SU-DHL-6 (cell line): ENCODE data around the gene TSC2.
"Not testable (repeated sequence)": the region's sequence is repeated elsewhere in the genome, so short reads cannot be mapped to it uniquely, and the experiment has no call there.

Source experiments
- H2AFZ ChIP-seq: fragments of 200-600 bp; sonication (generic); 2 replicates; pipeline ENCODE4 v1.6.1; 2014; ENCODE audit warnings: low read depth, mild to moderate bottlenecking, moderate library complexity, mixed read lengths, antibody characterized with exemption, low read length; ENCODE audit not compliant: severe bottlenecking
- H3F3A ChIP-seq: fragments of 200-600 bp; shearing (Covaris generic); 2 replicates; pipeline ENCODE4 v1.6.0; 2016; ENCODE audit warnings: antibody characterized with exemption, mild to moderate bottlenecking; ENCODE audit not compliant: insufficient read depth
- H3K27ac ChIP-seq: fragments of 200-600 bp; sonication (generic); 2 replicates; pipeline ENCODE4 v1.5.1; 2016; ENCODE audit warnings: low read depth, mild to moderate bottlenecking, low read length, moderate library complexity, mixed read lengths
- H3K27me3 ChIP-seq: fragments of 200-600 bp; sonication (generic), shearing (Covaris generic); 2 replicates; pipeline ENCODE4 v1.6.0; 2014; ENCODE audit warnings: mild to moderate bottlenecking, low read length
- H3K36me3 ChIP-seq: fragments of 200-600 bp; sonication (generic); 2 replicates; pipeline ENCODE4 v1.6.1; 2014; ENCODE audit warnings: mild to moderate bottlenecking, low read length, mixed read lengths
- H3K4me2 ChIP-seq: fragments of 300-600, 200-600 bp; shearing (Covaris generic), sonication (generic); 2 replicates; pipeline ENCODE4 v1.6.0; 2014; ENCODE audit warnings: low read length, low read depth, mild to moderate bottlenecking; ENCODE audit not compliant: poor library complexity, severe bottlenecking
- H3K4me3 ChIP-seq: fragments of 200-600 bp; sonication (generic); 2 replicates; pipeline ENCODE4 v1.5.1; 2014; ENCODE audit warnings: antibody characterized with exemption, low read length, mild to moderate bottlenecking, mixed read lengths; ENCODE audit not compliant: insufficient read depth, poor library complexity, severe bottlenecking
- H3K79me2 ChIP-seq: fragments of 200-600 bp; sonication (generic); 2 replicates; pipeline ENCODE4 v1.6.1; 2014; ENCODE audit warnings: mild to moderate bottlenecking, low read length, moderate library complexity; ENCODE audit not compliant: insufficient read depth
- H3K9ac ChIP-seq: fragments of 200-600 bp; sonication (generic); 2 replicates; pipeline ENCODE4 v1.7.0; 2014; ENCODE audit warnings: mild to moderate bottlenecking, low read length
- H3K9me2 ChIP-seq: fragments of 200-600 bp; sonication (generic); replicated peaks from 2 replicates; pipeline ENCODE4 v1.6.1; 2014; ENCODE audit warnings: low read length; ENCODE audit not compliant: insufficient read depth
- H3K9me3 ChIP-seq: fragments of 200-600 bp; sonication (generic); 2 replicates; pipeline ENCODE4 v1.6.1; 2014; ENCODE audit warnings: low read length, mixed read lengths; ENCODE audit not compliant: insufficient read depth
- H4K20me1 ChIP-seq: fragments of 200-600 bp; sonication (generic); 2 replicates; pipeline ENCODE4 v1.6.1; 2014; ENCODE audit warnings: low read depth, mild to moderate bottlenecking, antibody characterized with exemption, low read length, moderate library complexity, mixed read lengths

The TSC2 gene

DNA sequence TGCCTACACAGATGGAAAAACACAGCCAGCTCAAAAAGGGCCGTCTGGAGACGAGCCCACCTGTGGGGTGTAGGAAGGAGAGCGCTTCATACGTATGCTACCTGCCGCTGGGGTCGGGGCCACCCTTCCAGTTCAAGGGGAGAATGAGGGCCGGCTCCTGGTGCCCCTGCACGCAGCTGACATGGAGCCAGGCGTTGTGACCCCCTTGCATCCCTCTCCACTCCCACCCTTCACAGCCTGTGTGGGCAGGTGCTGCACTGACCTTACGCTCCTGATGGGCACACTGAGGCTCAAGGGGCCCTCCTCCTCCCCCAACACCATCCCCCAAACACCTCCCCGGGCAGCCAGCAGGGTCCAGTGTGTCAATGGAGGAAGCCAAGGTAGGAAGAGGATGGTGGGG, 77.8 kb downstream of the TSC2 start:
- H3K9me2 ChIP-seq, H3K9ac ChIP-seq, H3K9me3 ChIP-seq, H3K36me3 ChIP-seq, H3K4me3 ChIP-seq, H3K27ac ChIP-seq, H3F3A ChIP-seq, H3K4me2 ChIP-seq, H3K79me2 ChIP-seq, H2AFZ ChIP-seq, H4K20me1 ChIP-seq, H3K27me3 ChIP-seq: not testable (repeated sequence)

DNA sequence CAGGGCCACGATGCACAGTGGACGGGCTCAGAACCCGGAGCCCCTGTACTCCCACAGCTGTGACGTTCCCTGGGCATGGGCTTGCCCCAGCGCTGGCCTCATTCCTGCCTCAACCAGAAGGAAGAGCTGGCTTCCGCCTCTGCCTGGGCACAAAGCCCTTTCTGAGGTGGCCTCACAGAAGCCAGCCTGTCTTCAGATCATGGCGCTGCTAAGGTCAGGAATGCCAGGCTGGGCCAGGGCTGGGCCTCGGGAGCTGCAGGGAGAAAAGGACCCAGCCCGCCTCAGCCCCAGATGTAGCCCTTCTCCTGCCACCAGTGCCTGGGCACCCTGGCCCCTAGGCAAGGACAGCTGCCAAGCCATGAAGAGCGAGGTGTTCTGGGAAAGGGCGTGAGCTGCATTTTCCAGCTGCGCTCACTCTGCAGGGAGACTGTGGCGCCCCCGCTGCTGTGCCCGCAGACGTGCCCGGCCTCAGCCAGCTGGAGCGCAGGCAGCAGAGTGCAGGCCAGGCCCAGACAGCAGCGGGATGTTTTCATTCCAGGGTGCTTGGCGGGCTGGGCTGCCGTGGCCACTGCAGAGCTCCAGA, 78.5 kb downstream of the TSC2 start:
- not testable (repeated sequence) for H3K36me3 ChIP-seq, H3F3A ChIP-seq, H4K20me1 ChIP-seq, H3K27ac ChIP-seq, H3K4me3 ChIP-seq, H3K79me2 ChIP-seq, H3K27me3 ChIP-seq, H3K4me2 ChIP-seq, H3K9ac ChIP-seq, H3K9me3 ChIP-seq, H3K9me2 ChIP-seq, H2AFZ ChIP-seq

DNA sequence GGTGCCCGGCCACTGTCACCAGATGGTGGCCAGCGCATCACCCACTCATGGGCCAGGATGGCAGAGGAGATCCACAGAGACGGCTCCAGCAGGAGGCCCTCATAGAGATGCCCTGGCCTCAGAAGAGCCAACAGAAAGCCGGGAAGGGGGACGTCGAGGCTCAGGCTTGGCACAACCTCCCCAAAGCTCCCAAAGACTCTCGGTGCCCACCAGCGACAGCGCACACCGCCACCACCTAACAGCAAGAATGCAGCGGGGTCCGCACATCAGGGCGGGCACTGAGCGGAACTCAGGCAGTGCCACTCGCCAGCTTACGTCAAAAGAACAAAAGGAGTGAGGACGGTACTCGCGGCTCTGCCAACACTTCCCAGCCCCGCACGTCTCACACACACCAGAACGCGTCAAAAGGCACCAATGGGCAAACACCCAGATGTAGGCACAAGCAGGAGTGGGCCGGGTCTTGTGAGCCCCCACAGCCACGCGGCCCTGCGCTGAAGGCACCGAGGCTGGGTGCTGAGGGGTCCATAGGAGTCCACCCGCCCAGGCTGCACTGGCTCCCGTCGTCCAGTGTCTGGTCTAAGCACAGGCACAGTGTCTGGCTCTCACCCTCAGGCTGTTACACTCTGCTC, 79.3 kb downstream of the TSC2 start:
- H3K36me3 ChIP-seq, H3K4me2 ChIP-seq, H3K27ac ChIP-seq, H3K4me3 ChIP-seq, H4K20me1 ChIP-seq, H3K9me3 ChIP-seq, H2AFZ ChIP-seq, H3K9me2 ChIP-seq, H3K27me3 ChIP-seq, H3K79me2 ChIP-seq, H3F3A ChIP-seq, H3K9ac ChIP-seq: not testable (repeated sequence)

DNA sequence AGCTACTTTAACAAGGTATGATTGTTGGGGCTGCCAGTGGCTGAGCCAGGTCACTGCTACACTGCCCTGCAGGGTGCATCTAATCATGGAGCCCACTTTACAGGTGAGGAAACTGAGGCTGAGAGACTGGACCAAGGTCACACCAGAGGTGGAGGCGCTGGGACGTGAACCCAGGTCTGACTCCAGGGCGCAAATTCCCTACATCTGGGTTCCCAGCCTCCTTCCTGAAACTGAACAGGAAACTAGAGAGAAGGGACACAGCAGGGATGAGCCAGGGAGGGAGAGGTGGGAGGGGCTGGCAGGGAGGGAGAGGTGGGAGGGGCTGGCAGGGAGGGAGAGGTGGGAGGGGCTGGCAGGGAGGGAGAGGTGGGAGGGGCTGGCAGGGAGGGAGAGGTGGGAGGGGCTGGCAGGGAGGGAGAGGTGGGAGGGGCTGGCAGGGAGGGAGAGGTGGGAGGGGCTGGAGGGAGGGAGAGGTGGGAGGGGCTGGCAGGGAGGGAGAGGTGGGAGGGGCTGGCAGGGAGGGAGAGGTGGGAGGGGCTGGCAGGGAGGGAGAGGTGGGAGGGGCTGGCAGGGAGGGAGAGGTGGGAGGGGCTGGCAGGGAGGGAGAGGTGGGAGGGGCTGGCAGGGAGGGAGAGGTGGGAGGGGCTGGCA, 80.0 kb downstream of the TSC2 start:
- H3K27ac ChIP-seq: not testable (repeated sequence)

DNA sequence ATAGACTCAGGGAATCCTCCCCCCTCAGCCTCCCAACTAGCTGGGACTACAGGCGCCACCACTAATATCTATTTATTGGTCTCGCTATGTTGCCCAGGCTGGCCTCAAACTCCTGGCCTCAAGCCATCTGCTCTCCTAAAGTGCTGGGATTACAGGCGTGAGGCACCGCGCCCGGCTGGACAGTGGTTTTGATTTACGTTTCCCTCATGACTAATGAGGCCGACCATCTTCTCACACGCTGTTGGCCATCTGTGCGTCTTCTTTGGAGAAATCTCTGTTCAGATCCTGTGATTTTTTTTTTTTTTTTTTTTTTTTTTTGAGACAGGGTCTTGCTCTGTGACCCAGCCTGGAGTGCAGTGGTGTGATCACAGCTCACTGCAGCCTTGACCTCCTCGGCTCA, 81.5 kb downstream of the TSC2 start:
- not testable (repeated sequence) for H4K20me1 ChIP-seq, H3F3A ChIP-seq, H3K36me3 ChIP-seq, H3K4me3 ChIP-seq, H3K27ac ChIP-seq, H3K9me2 ChIP-seq, H3K79me2 ChIP-seq, H3K27me3 ChIP-seq, H3K4me2 ChIP-seq, H3K9ac ChIP-seq, H2AFZ ChIP-seq, H3K9me3 ChIP-seq

More for the DNA sequence above, 80.0 kb downstream of the TSC2 start:
- not testable (repeated sequence) for H3K9me3 ChIP-seq, H3K36me3 ChIP-seq, H3F3A ChIP-seq, H2AFZ ChIP-seq, H3K9me2 ChIP-seq, H3K27me3 ChIP-seq, H3K9ac ChIP-seq, H3K4me3 ChIP-seq, H4K20me1 ChIP-seq, H3K4me2 ChIP-seq, H3K79me2 ChIP-seq

DNA sequence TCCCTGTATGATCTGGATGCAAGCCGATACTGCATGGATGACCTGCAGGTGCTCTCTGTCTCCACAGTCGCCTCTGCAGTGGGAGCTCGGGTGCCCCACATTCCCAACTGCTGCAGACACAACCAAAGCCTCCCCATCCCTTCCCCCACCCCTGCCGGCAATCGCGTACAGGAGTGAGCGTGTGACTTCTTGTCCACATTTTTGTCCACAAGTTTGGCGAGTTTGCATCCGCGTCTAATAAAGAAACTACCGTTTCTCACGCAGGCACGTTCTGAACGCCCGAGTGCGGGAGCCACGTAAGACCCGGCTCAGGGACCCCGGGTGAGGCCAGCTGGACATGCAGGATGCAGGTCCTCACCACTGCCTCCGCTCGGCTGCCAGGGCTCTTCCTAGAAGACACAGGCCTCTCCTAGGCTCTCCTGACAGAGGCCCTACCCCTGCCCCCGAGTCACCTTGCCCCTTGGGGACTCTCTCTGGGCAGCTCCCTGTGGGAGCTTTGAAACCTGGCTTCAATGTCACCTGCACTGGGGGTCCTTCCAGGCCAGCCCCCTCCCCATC, 82.2 kb downstream of the TSC2 start:
- H3K79me2 ChIP-seq, H3K9me3 ChIP-seq, H3K4me3 ChIP-seq, H3K27me3 ChIP-seq, H2AFZ ChIP-seq, H3K9me2 ChIP-seq, H3K27ac ChIP-seq, H3K9ac ChIP-seq, H3K36me3 ChIP-seq, H3F3A ChIP-seq, H3K4me2 ChIP-seq, H4K20me1 ChIP-seq: not testable (repeated sequence)

DNA sequence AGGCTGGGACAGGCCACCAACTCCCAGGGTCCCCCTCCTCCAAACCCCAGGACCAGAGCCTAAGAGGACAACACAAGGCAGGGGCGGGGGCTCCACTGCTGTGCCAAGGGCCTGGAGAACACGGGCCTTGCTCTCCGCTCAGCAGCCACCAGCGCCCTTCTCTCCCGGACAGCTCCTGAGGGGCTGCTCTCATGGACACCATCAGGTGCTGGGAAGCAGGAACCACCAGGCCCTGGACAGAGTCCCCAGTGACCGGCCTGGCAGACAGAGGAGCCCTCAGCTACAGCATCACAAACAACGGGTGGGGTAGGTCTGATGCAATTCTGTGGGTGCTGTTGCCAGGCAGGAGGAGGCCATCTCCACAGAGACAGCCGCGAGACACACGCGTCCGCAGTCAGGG, 86.0 kb downstream of the TSC2 start:
- not testable (repeated sequence) for H3K79me2 ChIP-seq, H4K20me1 ChIP-seq, H3K9me3 ChIP-seq, H3K27ac ChIP-seq, H3K4me2 ChIP-seq, H3K27me3 ChIP-seq, H3K9me2 ChIP-seq, H3K9ac ChIP-seq, H3K36me3 ChIP-seq, H3F3A ChIP-seq, H2AFZ ChIP-seq, H3K4me3 ChIP-seq

DNA sequence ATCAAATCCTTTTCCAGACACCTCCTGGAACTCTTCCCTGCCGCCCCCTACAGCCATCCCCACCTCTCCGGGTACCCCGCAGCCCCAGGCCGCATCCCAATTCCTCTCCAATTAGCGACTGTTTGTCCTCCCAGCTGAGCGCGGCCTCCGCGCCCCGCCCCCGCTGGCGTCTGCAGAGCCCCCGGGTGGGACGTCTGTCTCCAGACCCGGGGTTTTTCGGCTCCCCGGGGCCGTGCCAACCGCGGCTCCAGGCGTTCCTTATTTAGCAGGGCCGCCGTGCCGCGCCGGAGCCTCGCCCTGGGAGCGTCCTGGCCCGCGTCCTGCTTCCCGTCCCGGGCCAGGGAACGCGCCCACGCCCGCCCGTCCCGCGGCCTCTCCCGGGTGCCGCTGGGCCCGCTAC, 87.3 kb downstream of the TSC2 start:
- H3K9ac ChIP-seq: peak overlapping the region; percentile 45; the same call in 1 of the 2 replicates
- not testable (repeated sequence) for H2AFZ ChIP-seq, H3K9me3 ChIP-seq, H3K27me3 ChIP-seq, H3K36me3 ChIP-seq, H3K9me2 ChIP-seq, H3K27ac ChIP-seq, H4K20me1 ChIP-seq, H3F3A ChIP-seq, H3K79me2 ChIP-seq
- H3K4me2 ChIP-seq: peak overlapping the region; percentile 48
- peak overlapping the region; percentile 40 for H3K4me3 ChIP-seq
